ENCODE data around the gene CTF1.
A peak's percentile ranks its signal among the peaks of the same experiment; 100 is the strongest.
"Not testable (repeated sequence)": the region's sequence is repeated elsewhere in the genome, so short reads cannot be mapped to it uniquely, and the experiment has no call there.

The CTF1 gene

GRCh38 chr16:30934827-30935557 lies 38.6 kb downstream of the CTF1 start:
- peak; percentile 32 for DNase-seq

DNA sequence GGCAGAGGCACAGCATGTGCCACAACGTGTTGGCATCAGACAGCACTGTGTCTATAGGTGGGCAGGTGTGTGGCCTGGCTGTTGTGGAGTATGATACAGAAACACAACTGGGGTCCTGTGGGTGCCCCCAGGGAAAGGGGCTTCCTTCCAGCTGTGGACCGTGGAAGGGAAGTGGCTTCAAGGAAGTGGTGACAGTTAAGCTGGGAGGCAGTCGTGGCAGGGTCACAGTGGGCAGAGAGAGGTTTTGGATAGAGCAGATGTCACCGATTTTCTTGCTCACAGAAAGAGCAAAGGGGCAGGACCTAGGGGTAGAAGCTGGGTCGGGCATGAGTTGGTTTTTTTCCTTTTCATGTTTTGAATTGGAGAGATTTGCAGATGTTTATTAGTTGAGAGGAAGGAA lies 41.3 kb downstream of the CTF1 start:
- no peak for DNase-seq

GRCh38 chr16:30939571-30939970 lies 43.2 kb downstream of the CTF1 start:
- DNase-seq: not testable (repeated sequence)

DNA sequence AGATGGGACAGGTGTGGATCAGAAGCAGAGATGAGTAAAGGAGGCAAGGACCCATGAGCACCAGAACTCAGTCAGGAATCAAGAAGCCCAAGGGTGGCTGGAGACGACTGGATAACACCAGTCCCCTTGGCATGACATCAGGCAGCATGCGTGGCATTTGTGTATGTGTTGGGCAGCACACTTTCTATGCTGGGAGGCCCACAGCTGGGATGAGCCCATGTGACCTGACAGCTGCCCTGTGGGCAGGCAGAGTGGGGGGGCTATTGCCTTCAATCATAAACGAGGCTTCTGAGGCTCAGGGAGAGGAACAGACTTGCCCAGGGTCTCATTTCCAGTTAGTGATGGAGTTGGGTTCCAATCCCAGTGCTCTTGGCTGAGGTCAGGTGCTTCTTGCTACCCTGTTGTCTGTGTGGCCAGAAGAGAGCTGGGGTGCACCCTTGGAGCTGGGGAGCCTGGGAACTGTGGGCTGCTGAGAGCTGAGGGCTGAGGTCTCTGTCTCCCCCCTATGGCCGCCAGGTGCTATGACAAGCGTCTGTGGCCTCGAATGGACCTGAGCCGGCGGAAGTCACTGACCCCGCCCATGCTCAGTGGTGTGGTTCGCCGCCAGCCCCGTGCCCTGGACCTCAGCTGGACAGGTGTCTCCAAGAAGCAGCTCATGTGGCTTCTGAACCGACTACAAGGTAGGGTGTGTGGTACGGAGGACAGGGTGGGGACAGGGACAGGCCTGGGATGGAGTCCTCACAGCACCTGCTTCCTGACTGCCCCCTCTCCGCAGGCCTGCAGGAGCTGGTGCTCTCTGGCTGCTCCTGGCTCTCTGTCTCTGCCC lies 45.4 kb downstream of the CTF1 start:
- peak; percentile 58 for DNase-seq

DNA sequence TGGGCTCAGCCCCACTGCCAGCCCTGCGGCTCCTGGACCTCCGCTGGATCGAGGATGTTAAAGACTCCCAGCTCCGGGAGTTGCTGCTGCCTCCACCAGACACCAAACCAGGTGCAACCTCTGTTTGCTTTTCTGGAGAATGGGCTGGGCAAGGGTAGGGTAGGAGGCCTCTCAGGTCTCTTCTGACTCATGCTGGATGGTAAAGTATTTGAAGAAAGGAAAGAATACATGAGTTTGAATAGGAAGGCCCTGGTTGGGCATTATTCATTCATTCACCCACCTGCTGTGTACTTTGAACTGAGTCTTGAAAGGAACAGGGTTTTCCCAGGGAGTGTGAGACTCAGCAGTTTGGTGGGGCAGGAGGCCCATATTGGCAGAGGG lies 46.0 kb downstream of the CTF1 start:
- no peak for DNase-seq

DNA sequence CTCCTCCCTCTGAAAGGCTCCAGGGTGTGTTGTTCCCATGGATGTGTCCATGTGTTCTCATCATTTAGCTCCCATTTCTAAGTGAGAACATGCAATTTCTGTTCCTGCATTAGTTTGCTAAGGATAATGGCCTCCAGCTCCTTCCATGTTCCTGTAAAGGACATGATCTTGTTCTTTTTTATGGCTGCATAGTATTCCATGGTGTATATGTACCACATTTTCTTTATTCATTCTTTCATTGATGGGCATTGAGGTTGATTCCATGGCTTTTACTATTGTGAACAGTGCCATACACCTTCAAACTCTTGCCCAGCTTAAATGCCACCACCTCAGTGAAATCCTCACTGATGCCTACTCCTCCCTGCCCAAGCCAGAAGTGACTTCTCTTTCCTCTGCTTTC lies 47.9 kb downstream of the CTF1 start:
- DNase-seq: no peak

GRCh38 chr16:30946671-30947540 lies 50.5 kb downstream of the CTF1 start:
- no peak for DNase-seq

- DNase-seq: no peak
Measured at GRCh38 chr16:30947541-30947858, 51.1 kb downstream of the CTF1 start.

DNA sequence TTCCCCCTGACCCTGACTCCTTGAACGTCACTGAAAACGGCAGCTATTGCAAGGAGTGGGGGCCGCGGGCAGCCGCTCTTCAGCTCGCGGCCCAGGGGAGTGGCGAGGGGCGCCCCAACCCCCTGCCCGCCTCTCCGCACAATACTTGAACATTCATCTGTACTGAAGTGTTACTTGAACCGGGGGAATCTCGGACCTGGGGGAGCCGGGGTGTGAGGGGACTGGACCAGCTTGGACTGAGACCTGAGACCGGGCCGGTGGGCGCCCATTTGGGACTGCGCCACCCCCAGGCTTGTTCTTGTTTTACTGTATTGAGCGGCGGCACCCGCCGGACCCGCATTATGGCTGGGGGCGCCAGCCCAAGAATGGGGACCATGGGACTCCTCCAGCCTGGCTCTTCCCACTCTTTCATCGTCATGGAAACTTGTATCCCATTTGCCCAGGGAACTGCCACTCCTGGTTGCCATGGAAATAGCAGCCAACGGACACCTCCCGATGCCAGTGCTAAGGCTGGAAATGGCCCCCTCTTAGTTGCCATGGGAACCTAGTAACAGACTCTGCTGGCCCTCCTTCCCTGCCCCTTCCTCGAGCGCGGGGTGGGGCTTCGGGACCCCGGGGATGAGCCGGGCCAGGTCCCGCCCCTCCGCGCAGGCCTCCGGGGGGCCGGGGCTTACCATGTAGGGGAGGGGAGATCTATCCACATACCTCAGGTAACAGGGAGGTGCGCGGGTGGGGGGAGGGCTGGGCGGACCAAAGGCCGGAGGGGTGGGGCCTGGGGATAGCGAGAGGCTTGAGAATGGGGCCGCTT lies 51.6 kb downstream of the CTF1 start:
- DNase-seq: peak; percentile 96

- DNase-seq: peak; percentile 74
Measured at GRCh38 chr16:30948667-30949649, 52.5 kb downstream of the CTF1 start, which contains the start of gene ORAI3. Gene ORAI3, plus strand, starts transcription at chr16:30949068. Its CDS starts 222 bp downstream, at chr16:30949290.

GRCh38 chr16:30949650-30950515 lies 53.5 kb downstream of the CTF1 start:
- peak; percentile 92 for DNase-seq

GRCh38 chr16:30950516-30951065 lies 54.2 kb downstream of the CTF1 start:
- DNase-seq: no peak

DNA sequence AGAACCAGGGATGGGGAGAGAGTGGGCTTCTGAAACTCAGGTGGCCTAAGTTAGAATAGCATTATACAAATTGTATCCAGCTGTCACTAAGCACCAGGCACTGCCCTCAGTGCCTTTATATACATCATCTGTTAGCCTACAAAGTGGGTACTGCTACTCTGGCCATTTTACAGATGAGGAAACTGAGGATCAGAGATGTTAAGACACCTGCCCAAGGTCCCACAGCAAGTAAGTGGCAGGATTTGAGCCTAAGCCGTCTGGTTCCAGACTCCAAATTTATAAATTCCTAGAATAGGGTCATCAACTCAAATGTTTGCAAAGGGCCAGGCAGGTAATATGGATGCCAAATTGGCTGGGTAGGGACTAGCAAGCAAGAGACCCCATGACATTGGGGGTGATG lies 54.8 kb downstream of the CTF1 start:
- no peak for DNase-seq

DNA sequence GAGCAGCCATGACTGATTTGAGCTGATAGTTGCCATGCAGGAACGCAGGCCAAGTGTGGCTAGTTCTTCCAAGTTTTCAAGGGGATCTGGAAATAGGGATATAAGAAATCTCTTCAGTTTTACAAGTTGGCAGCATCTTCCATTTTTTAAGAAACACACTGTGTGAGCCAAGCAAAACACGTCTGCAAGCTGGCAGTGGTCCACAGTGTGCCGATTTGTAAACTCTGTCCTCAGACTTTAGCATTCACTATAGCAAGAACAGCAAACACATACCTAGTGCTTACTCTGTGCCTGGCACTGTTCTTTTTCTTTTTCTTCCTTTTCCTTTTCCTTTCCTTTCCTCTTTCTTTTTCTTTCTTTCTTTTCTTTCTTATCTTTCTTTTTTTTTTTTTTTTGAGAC lies 55.3 kb downstream of the CTF1 start:
- DNase-seq: no peak

- DNase-seq: no peak
Measured at GRCh38 chr16:30953111-30953510, 56.7 kb downstream of the CTF1 start.

Data from HCEC 1CT (cell line).